Left kidney (tissue), 2 donors: ENCODE measurements around the gene NBEA. TPM values are rescaled to one million over a fixed set of nuclear protein-coding genes. Genes with fewer than 3 reads are reported as not detected.
A peak's percentile ranks its signal among the peaks of the same experiment; 100 is the strongest.

Experiments used
- DNase-seq: peaks from one replicate; pipeline ENCODE4 v3.0.0-alpha.2; 2013
- polyA plus RNA-seq: library from polyadenylated mRNA; unstranded; fragments of 120-200 nt; gene quantifications from one replicate; pipeline ENCODE4 v1.2.1, GENCODE V29; 2013; ENCODE audit not compliant: insufficient read length

Gene NBEA
- polyA plus RNA-seq, 1 donor = 19.8 TPM

DNA sequence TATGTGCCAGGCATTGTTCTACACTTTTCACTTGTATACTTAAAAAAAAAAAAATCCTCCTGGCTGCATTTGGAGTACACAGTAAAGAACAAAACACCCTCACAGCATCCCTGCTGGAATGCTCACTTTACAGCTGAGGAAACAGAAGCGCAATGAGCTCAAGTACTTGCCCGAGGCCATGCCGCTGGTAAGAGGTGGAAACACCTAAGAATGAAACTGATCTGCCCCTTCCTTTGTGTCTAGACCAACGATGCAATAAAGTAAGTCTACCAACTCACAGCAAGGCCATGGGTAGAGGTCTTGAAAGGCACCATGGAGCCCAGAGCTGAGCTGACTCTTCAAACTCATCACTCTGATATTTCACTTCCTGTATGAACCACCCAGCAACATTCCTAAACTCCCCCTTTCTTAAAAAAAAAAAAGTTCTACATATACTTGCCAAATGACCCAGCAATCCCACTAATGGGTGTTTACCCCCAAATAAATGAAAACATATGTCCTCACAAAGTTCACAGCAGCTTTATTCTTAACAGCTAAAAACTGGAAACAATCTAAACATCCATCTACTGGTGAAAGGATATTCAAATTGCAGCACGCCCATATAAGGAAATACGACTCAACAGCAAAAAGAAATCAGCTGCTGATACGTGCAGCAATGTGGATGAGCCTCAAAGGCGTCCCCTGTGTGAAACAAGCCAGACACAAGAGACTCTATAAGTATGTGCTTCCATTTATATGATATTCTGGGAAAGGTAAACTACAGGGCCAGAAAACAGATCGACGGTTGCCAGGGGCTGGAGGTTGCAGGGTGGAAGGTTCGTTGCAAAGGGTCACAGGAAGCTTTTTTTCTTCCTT lies 771.1 kb downstream of the NBEA start:
- no peak for DNase-seq

DNA sequence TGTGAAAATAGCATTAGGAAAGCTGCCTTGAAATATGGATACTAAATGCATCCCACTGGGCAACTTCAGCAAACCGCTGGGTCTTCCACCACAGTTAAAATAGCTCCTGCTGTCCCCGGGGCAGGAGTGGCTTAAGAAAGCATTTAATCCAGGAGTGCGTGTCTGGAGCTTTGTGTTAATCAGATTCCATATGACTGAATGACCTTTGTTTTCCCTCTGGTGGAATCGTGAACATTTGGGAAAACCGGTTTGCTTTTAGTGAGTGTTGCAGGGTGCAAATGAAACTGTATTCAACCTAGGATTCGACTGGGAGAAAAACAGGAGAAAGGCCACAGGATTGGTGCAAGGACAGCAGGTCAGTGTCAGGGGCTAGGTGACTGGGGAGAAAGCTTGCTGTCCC lies 772.1 kb downstream of the NBEA start:
- DNase-seq = no peak

DNA sequence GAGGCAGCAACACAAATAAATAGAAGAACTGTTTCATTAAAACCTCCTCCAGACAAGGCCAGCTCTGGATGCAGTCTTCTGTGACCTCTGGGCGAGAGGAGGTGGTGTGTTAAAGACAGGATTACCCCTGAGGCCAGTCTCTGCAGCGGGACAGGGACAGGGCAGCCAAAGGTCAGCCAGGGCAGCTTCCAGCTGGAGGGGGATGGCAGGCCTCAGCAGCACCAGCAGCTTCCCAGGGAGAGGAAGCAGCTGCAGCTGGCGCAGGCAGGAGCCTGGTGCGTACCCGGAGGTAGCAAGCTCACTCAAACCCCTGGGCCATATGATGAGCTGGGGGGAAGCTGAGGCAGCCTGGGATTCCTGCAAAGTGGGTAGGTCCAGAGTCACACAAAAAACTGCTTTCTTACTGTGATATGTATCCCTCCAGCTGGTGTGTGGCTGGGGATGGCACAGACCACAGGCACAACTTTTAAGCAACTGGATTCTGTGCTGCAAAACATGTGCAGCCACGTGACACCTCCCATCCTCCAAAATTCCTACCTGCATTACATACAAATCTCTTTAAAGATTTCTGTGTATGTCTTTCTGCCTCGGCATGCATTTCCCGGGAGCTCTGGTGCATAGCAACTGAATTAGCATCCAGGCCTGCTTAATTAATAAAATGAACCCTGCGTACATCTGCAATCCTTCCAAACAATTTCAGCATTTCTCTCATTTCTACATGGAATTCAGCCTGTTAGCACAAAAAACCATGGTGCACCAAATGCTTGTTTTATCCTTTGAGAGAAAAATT lies 772.7 kb downstream of the NBEA start:
- no peak for DNase-seq

DNA sequence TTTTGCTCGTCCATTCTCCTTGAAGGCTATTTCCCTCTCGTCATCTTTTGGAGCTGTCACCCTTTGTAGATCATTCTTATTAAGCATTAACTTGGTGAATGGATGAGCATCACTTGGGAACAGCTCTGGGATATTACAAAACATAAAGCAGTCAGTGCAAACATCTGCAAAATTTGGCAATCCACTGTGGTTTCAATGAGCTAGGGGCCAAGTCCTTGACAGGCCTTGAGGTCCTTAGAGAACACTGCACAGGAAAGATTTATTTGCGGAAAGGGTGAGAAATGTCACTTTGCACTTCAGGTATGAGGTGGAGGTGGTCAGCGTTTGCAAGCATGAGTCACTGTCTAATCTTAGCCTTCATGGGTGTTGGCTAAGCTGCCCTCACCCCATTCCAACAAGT lies 774.1 kb downstream of the NBEA start:
- DNase-seq = no peak

DNA sequence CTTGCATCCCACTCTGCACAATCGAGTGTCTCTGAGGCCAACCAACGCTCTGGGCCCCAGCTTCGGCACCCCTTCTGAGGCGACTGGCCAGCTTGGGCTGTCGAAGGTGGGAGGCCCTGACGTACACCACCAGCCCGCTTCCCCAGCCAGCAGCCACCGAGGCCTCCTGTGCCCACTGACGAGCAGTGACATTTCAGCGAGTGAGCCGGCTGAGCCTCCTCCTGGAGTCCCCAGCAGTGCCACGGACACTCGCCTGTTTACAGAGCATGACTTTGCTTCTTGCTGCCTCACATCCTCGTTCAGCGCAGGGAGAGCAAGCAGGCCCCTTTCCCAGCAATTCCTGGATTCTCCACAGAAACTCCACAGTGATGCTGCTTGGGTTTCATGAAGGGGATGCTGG lies 774.7 kb downstream of the NBEA start:
- DNase-seq = no peak

DNA sequence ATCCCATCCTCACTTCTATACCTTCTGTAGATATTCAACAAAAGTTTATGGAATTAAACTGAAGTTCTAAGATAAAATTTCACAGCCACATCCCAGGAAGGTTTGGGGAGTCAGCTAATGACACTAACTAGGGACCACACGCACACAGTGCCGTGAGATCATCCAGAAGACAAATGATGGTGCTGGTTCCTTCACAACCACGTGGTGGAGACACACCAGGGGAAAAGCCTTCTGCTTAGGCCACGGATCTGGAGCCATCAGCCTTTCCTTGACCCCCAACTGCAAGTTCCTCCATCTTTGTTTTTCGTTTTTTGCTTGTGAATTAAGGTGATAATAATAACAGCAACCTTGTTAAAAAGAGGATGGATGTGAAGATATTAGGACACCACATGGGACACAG lies 776.0 kb downstream of the NBEA start:
- DNase-seq = no peak

DNA sequence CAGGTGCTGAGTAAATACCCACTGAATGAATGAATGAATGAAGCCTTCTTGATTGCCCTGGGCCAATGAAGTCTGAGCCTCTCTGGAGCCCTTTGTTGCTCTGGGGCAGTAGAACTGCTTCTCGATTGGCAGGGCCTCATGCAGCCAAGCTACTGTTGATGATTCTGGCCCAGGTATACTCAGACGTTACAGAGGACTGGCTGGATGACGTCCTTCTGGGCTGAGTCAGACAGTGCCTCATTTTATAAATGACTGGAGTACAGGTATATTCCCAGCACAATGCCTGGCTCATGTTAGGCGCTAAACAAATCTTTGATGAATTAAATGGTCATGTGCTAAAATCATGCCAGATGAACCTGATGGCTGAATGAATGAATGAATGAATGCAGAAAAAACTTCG lies 778.2 kb downstream of the NBEA start:
- no peak for DNase-seq

DNA sequence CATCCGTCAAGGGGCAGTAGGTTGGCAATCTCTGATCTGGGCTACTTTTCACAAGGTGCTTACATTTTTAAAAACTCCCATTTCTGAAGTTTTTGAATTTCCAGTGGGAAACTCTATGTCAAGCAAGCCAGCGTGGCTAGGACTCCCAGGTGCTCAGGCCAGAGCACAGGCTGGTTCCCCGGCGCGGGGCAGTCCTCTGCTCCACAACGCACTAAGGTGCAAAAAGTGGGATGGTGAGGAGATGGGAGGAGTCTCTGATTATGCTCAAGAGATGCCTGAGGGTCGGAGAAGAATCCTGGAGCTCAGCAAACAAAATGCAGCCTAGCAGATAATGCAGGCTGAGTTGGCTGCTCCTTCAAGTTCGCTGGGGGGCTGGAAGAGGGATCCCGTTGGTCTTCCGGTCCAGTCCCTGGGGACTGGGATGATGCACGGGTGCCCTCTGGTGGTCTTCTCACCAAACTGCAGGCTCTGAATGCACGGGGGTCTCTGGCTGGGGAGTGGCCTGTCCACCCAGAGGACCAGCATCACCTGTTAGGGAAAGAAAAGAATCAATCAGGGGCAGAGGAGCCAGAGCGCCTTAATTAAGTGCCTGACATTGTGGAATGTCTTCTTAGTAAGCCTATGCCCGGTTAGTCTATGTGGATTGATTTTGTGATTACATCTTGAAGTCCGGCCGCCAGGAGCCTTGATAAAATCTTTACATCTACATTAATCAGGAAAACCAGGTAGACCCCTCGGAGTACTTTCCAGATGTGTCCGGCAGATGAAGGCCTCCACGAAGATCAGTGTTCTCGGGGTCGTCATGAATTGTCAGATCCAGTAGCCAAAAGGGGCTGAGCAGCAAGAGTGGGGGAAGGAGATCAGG lies 778.9 kb downstream of the NBEA start:
- peak; percentile 60 for DNase-seq
